GM18951 (cell line): ENCODE data around the gene ZBTB48.

Experiments used
- POLR2A ChIP-seq: IDR thresholded peaks from 4 replicates; pipeline ENCODE4 v1.6.1; 2011; ENCODE audit warnings: mild to moderate bottlenecking; ENCODE audit not compliant: insufficient read length, insufficient read depth; ENCODE audit errors: extremely low read depth
- in situ Hi-C: fragments of 300-500 bp; cut with MboI; formaldehyde crosslinking; loops from one replicate; pipeline ENCODE4 v1.12.0; 2022; ENCODE audit warnings: low sequenced_read_pairs, mixed read lengths, inconsistent platforms; ENCODE audit not compliant: unreplicated experiment

ZBTB48 gene

GRCh38 chr1:6621429-6622391 lies 41.9 kb downstream of the ZBTB48 start:
- in situ Hi-C loops, result no loop called here
- TF ChIP-seq POLR2A, result no peak

- TF ChIP-seq POLR2A, result no peak
- in situ Hi-C loops, result no loop called here
These were observed 42.8 kb downstream of the ZBTB48 start for GRCh38 chr1:6622396-6623152.

- in situ Hi-C loops, result no loop called here
- TF ChIP-seq POLR2A, result no peak
These were observed 43.6 kb downstream of the ZBTB48 start for GRCh38 chr1:6623269-6623965.

- in situ Hi-C loops, result no loop called here
These were observed 45.2 kb downstream of the ZBTB48 start, which contains the start of gene THAP3 for GRCh38 chr1:6624710-6625583. TSS of gene THAP3 (plus strand) at chr1:6624868. CDS start at chr1:6625219, 351 bp downstream.

GRCh38 chr1:6625584-6626149 lies 45.9 kb downstream of the ZBTB48 start:
- no peak for TF ChIP-seq POLR2A
- in situ Hi-C loops, result no loop called here

More at GRCh38 chr1:6624710-6625583, 45.2 kb downstream of the ZBTB48 start, which contains the start of gene THAP3:
- peak; percentile 62 for TF ChIP-seq POLR2A

GRCh38 chr1:6627031-6627430 lies 47.2 kb downstream of the ZBTB48 start:
- in situ Hi-C loops, result no loop called here
- no peak for TF ChIP-seq POLR2A

GRCh38 chr1:6627841-6628545 lies 48.2 kb downstream of the ZBTB48 start:
- in situ Hi-C loops, result no loop called here
- no peak for TF ChIP-seq POLR2A

GRCh38 chr1:6628971-6629479 lies 49.2 kb downstream of the ZBTB48 start:
- no peak for TF ChIP-seq POLR2A
- in situ Hi-C loops, result no loop called here

GRCh38 chr1:6630027-6630426 lies 50.2 kb downstream of the ZBTB48 start:
- TF ChIP-seq POLR2A, result no peak
- in situ Hi-C loops, result loop anchor here (10.0 kb wide), 1 partner anchor 135 kb away; the partner anchor contains the start of gene PLEKHG5

- no peak for TF ChIP-seq POLR2A
- in situ Hi-C loops, result loop anchor here (10.0 kb wide), 1 partner anchor 136 kb away; the partner anchor contains the start of gene PLEKHG5
These were observed 51.3 kb downstream of the ZBTB48 start for GRCh38 chr1:6631058-6631457.
